CD4-positive, alpha-beta memory T cell (primary cell): ENCODE results near the gene KMT5C. TPM values are rescaled to one million over a fixed set of nuclear protein-coding genes. Genes with fewer than 3 reads are reported as not detected.

Source experiments
- CTCF ChIA-PET: fragments of 350-600 bp; sonication (Branson Sonifier 250); formaldehyde crosslinking; loops from one replicate; lab custom pipeline; 2021; ENCODE audit warnings: inconsistent platforms; ENCODE audit not compliant: partially characterized antibody; lab: Charles Lee
- POLR2A ChIA-PET: fragments of 350-600 bp; sonication (Branson Sonifier 250); formaldehyde crosslinking; loops from one replicate; lab custom pipeline; 2021; ENCODE audit not compliant: partially characterized antibody; lab: Charles Lee
- DNase-seq, 5 donors: peaks; one replicate each; pipeline versions ENCODE4 v3.0.0 to v3.0.0-alpha.2; 2020 to 2022; ENCODE audit warnings: mixed read lengths in 1 of 5
- H3K27ac ChIP-seq: one replicate; pipeline ENCODE4 v1.7.0; 2013; ENCODE audit warnings: low read depth, low read length
- H3K27me3 ChIP-seq: 2 replicates; pipeline ENCODE4 v1.7.0; 2013; ENCODE audit warnings: mild to moderate bottlenecking, low read length, moderate library complexity; ENCODE audit not compliant: insufficient read depth
- H3K36me3 ChIP-seq: 2 replicates; pipeline ENCODE4 v1.7.0; 2013; ENCODE audit warnings: mild to moderate bottlenecking, low read length, moderate library complexity; ENCODE audit not compliant: insufficient read depth
- H3K4me1 ChIP-seq: 2 replicates; pipeline ENCODE4 v1.7.0; 2013; ENCODE audit warnings: mild to moderate bottlenecking, low read length, moderate library complexity; ENCODE audit not compliant: insufficient read depth
- H3K4me3 ChIP-seq, 2 donors: one replicate each; pipeline ENCODE4 v1.7.0; 2013; ENCODE audit warnings: low read length in 2 of 2, mild to moderate bottlenecking in 1 of 2
- H3K9me3 ChIP-seq, 2 donors: one replicate each; pipeline ENCODE4 v1.7.0; 2013; ENCODE audit warnings: low read length in 2 of 2, control low read depth in 1 of 2; ENCODE audit not compliant: control insufficient read depth in 1 of 2
- H3K27ac Mint-ChIP-seq, 7 donors: one replicate each; pipeline ENCODE4 v1.8.0; 2020 to 2021; ENCODE audit warnings: mixed read lengths in 7 of 7, mild to moderate bottlenecking in 6 of 7, inconsistent platforms in 3 of 7, moderate library complexity in 3 of 7
- H3K27me3 Mint-ChIP-seq, 2 donors: one replicate each; pipeline ENCODE4 v1.8.0; 2020 to 2021; ENCODE audit warnings: mixed read lengths in 2 of 2
- H3K36me3 Mint-ChIP-seq, 2 donors: one replicate each; pipeline ENCODE4 v1.8.0; 2020 to 2021; ENCODE audit warnings: mixed read lengths in 2 of 2, inconsistent platforms in 1 of 2, mild to moderate bottlenecking in 1 of 2
- H3K4me1 Mint-ChIP-seq, 4 donors: one replicate each; pipeline ENCODE4 v1.8.0; 2020 to 2021; ENCODE audit warnings: mixed read lengths in 4 of 4, mild to moderate bottlenecking in 1 of 4
- H3K4me3 Mint-ChIP-seq, 8 donors: one replicate each; pipeline ENCODE4 v1.8.0; 2020 to 2021; ENCODE audit warnings: mixed read lengths in 8 of 8, mild to moderate bottlenecking in 7 of 8, moderate library complexity in 6 of 8, inconsistent platforms in 3 of 8
- H3K9me3 Mint-ChIP-seq, 8 donors: one replicate each; pipeline ENCODE4 v1.8.0; 2020 to 2021; ENCODE audit warnings: mixed read lengths in 8 of 8, mild to moderate bottlenecking in 5 of 8, inconsistent platforms in 3 of 8, moderate library complexity in 1 of 8
- intact Hi-C: fragments of 100-400 bp; cut with micrococcal nuclease; formaldehyde crosslinking; loops from one replicate; pipeline ENCODE4 v1.15.1; 2023
- polyA plus RNA-seq, 2 donors: library from polyadenylated mRNA; unstranded; fragments of 300-500 nt; fragmentation: Illumina TruSeq; gene quantifications; one replicate each; pipeline ENCODE4 v1.2.3, GENCODE V29; 2021
- total RNA-seq, 2 experiments: library from RNA; stranded (reverse); gene quantifications; one replicate each; pipeline ENCODE4 v1.2.3, GENCODE V29; 2021

The KMT5C gene
- total and polyA plus RNA-seq, 4 experiments from 2014 or later: 0.60 to 23.5 (median 12.3) TPM

DNA sequence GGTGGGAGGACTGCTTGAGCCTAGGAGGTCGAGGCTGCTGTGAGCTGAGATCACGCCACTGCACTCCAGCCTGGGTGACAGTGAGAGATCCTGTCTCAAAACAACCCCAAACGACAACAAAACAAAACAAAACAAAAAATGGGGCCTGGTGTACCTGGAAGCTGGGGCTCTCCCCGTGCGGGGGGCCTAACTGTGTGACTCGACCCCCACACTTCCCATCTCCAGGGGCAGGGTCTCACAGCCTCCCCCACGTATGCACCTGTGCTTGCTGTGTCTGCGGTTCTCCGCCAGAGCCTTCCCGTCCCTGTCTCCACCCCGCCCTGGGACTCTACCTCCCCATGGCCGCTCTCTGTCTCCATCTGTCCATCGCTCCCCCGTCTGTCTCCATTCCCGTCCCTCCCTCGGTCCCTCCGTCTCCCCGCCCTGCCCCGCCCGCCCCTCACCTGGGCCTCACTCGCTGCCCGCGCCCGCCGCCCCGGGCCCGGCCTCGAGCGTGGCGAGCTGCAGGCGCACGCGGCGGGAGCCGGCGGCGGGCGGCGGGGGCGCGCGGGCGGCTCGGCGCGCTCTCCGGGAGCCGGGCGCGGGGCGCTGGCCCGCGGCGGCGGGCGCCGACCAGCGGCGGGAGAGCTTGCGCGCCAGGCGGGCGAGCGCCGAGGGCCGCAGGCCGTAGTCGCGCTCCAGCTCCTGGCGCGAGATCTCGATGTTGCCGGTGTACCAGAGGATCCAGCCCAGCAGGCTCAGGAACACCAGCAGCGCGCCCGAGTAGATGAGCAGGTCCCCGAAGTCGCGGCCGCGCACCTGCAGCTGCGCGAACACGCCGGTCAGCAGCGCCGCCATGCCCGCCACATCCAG lies 43.8 kb downstream of the KMT5C start:
- Mint-ChIP-seq H3K4me1 (peaks cover 26 to 66% (median 46%) of the 10 kb centered on the region in 4 donors), H3K27me3 (no peaks in the 10 kb centered on the region), H3K27ac (peak overlapping the region in 6 of 7 donors; percentile 74 to 93 (median 90)), H3K4me3 (peak overlapping the region; percentile 81 to 89 (median 86)), H3K36me3 (peaks cover 15 to 34% of the 10 kb centered on the region in 2 donors), H3K9me3 (peaks cover 0 to 9% (median 0%) of the 10 kb centered on the region in 8 donors)
- ChIA-PET CTCF (interaction anchor here (0.9 to 3.0 kb wide), 13 partner anchors 37 to 248 kb away, joined by 3 to 31 read pairs (median 4); partner anchors contain the start of genes HSPBP1, KMT5C and PPP6R1), POLR2A (interaction anchor here (0.6 to 12.9 kb wide), 25 partner anchors 10 to 303 kb away, joined by 3 to 247 read pairs (median 5); partner anchors contain the start of genes HSPBP1, IL11, ISOC2 and KMT5C)
- no peak overlapping the region for H3K27ac ChIP-seq
- peak; percentile 35 to 57 (median 50) for DNase-seq
- H3K9me3 ChIP-seq: no peaks in the 10 kb centered on the region
- peaks cover 44% of the 10 kb centered on the region for H3K4me1 ChIP-seq
- intact Hi-C loops: loop anchor here (2.0 to 10.0 kb wide), 2 partner anchors 91 to 241 kb away; partner anchors contain the start of gene ZNF784
- H3K36me3 ChIP-seq: peaks cover 18% of the 10 kb centered on the region
- H3K27me3 ChIP-seq: no peaks in the 10 kb centered on the region
- H3K4me3 ChIP-seq: peak overlapping the region in 1 of 2 donors; percentile 40

DNA sequence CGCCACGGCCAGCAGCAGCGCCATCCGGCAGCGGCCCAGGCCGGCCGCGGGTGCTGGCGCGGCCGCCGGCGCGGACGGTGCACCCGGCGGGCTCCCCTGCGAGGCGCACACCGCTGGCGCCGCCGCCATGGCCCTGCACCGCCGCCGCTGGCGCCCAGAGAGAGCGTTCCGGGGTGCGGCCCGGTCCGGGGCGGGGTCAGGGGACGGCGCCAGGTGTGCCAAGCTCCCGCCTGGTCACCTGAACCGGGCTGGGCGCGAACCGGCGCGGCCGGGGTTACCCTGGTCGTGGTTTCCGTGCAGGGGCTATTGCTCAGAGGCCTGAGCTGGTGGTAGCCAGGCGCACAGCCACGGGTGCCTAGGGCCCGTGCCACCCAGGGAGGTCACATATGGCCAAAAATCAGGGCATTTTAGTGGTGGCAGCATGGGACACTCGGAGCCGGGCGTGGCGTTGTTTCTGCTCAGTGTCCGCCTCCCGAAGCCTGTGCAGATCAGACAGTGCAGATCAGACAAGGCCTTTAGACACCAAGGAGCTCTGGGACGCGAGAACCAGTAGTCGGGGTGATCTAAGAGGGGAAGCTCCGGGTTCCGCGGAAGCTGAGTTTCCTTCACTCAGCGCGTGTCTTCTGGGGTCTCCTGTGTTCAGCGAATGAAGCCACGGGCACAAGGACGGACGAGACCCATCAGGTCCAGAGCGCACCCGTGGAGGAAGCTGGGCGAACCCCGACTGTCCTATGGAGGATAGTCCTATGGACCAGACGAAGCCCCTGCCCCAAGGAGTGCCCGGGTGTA lies 44.6 kb downstream of the KMT5C start, which contains the start of gene TMEM238:
TSS of gene TMEM238 (minus strand) at position 162 of the 789 bp plus-strand sequence. CDS start at position 129, 33 bp downstream.
- Mint-ChIP-seq H3K27me3 (no peaks in the 10 kb centered on the region), H3K4me3 (peak within 1 kb of the TSS; percentile 99 to 100 (median 100)), H3K4me1 (peaks cover 31 to 74% (median 52%) of the 10 kb centered on the region in 4 donors), H3K27ac (peak within 1 kb of the TSS; percentile 98 to 100 (median 99)), H3K36me3 (peaks cover 15 to 42% of the 10 kb centered on the region in 2 donors), H3K9me3 (peaks cover 0 to 9% (median 0%) of the 10 kb centered on the region in 8 donors)
- H3K9me3 ChIP-seq: no peaks in the 10 kb centered on the region
- peak; percentile 36 to 53 (median 43) for DNase-seq
- CTCF ChIA-PET: interaction anchor here (0.9 to 3.0 kb wide), 13 partner anchors 25 to 249 kb away, joined by 3 to 31 read pairs (median 5); partner anchors contain the start of genes HSPBP1, KMT5C and PPP6R1
- peaks cover 52% of the 10 kb centered on the region for H3K4me1 ChIP-seq
- intact Hi-C loops: loop anchor here (2.0 to 10.0 kb wide), 2 partner anchors 92 to 240 kb away; partner anchors contain the start of gene ZNF784
- H3K27ac ChIP-seq: peak within 1 kb of the TSS; percentile 94
- H3K4me3 ChIP-seq: peak within 1 kb of the TSS; percentile 49 to 88
- POLR2A ChIA-PET: interaction anchor here (0.7 to 12.9 kb wide), 29 partner anchors 9 to 304 kb away, joined by 3 to 247 read pairs (median 4); partner anchors contain the start of genes HSPBP1, IL11, ISOC2 and KMT5C
- H3K36me3 ChIP-seq: peaks cover 26% of the 10 kb centered on the region
- H3K27me3 ChIP-seq: no peaks in the 10 kb centered on the region

DNA sequence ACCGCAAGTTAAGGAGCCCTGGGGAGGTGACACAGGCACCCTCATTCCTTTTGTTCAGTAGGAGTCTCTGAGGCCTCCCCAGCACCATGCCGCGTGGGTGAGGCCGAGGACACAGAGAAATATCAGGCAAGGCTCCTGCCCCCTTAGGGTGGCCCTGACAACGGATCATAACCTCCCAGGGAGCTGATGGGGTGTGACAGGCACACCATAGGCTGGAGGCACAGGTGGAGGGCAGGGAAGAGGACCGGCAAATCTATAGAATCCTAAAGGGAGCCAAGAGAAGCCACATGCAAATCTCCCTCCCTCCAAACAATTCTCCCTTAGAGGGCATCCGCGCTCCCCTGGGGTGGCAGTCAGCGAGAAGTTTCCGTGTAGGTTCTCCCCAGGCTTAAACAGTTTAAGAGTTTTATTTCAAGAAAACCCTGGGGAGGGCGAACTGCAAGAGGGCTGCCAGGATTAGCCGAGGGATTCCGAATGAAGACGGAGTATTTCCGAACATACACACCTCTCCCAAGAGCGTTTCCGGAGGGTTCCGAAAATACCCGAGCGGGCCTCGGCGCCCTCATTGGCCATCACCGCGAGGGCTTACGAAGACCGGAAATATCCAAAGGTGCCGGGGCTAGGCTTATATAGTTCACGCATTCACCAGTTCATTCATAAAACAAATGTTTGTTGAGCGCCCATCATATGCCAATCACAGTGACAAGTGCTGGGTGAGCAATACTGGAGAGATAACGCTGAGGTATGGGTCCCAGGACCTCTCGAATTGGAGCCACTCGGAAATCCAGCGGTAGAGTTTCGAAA lies 45.4 kb downstream of the KMT5C start:
- peak overlapping the region; percentile 49 to 88 for H3K4me3 ChIP-seq
- H3K27me3 Mint-ChIP-seq: no peaks in the 10 kb centered on the region
- H3K27ac ChIP-seq: peak overlapping the region; percentile 94
- H3K36me3 Mint-ChIP-seq: peaks cover 21 to 48% of the 10 kb centered on the region in 2 donors
- peak overlapping the region; percentile 98 to 100 (median 99) for H3K27ac Mint-ChIP-seq
- H3K36me3 ChIP-seq: peaks cover 28% of the 10 kb centered on the region
- peaks cover 36 to 82% (median 59%) of the 10 kb centered on the region in 4 donors for H3K4me1 Mint-ChIP-seq
- peak overlapping the region; percentile 99 to 100 (median 100) for H3K4me3 Mint-ChIP-seq
- ChIA-PET POLR2A (interaction anchor here (0.9 to 12.9 kb wide), 22 partner anchors 8 to 269 kb away, joined by 3 to 247 read pairs (median 5); partner anchors contain the start of genes HSPBP1, KMT5C, PPP1R12C and PPP6R1), CTCF (interaction anchor here (1.0 to 3.0 kb wide), 11 partner anchors 24 to 248 kb away, joined by 3 to 31 read pairs (median 5); partner anchors contain the start of genes KMT5C and PPP6R1)
- H3K4me1 ChIP-seq: peaks cover 60% of the 10 kb centered on the region
- no peaks in the 10 kb centered on the region for H3K27me3 ChIP-seq
- intact Hi-C loops: loop anchor here (1.0 to 10.0 kb wide), 8 partner anchors 23 to 240 kb away; partner anchors contain the start of genes HSPBP1, KMT5C, PPP6R1 and ZNF784
- no peaks in the 10 kb centered on the region for H3K9me3 ChIP-seq
- peak; percentile 96 to 98 (median 96) for DNase-seq
- H3K9me3 Mint-ChIP-seq: peaks cover 0 to 9% (median 0%) of the 10 kb centered on the region in 8 donors

DNA sequence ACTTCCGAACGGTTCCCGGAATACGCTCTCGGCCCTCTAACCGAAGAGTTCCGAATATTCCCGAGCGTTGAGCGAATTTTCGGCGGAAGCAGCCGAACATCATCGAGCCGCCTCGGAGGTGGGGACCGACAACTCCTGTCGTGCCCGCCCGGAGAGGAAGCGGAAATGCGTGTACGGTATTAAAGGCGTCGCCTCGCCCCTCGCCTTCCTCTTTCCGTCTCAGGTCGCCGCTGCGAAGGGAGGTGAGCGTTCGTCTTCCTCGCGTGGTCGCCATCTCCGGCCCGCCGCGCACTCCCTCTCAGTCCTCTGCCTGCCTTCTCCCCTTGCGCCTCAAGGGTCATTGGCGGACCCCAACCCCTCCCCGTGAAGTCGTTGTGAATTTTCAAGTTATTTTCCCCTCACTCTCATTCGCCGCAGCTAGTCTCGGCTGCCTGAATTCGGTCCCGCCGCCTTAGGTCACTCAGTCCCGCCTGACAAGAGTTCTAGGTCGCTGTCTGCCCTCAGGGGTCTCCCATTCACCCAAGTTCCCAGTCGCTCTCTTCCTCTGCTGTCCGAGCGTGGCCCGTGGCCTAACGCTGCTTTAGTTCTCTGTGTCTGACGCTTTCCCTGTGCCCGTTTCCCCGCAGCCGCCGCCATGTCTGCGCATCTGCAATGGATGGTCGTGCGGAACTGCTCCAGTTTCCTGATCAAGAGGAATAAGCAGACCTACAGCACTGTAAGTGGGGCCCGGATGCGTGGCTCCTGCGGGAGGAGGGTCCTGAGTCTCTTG lies 46.2 kb downstream of the KMT5C start, which contains the start of gene RPL28:
TSS of gene RPL28 (plus strand) at position 209 of the 769 bp plus-strand sequence. CDS start at position 635, 426 bp downstream.
- Mint-ChIP-seq H3K9me3 (peaks cover 0 to 9% (median 0%) of the 10 kb centered on the region in 8 donors), H3K36me3 (peaks cover 21 to 54% of the 10 kb centered on the region in 2 donors), H3K27me3 (no peaks in the 10 kb centered on the region), H3K4me3 (peak within 1 kb of the TSS; percentile 99 to 100 (median 100)), H3K4me1 (peaks cover 39 to 88% (median 63%) of the 10 kb centered on the region in 4 donors), H3K27ac (peak within 1 kb of the TSS; percentile 98 to 100 (median 99))
- CTCF ChIA-PET: interaction anchor here (2.7 kb wide), 1 partner anchor 84 kb away, joined by 9 read pairs; no protein-coding TSS in a partner anchor
- intact Hi-C loops: loop anchor here (1.0 to 10.0 kb wide), 8 partner anchors 22 to 239 kb away; partner anchors contain the start of genes HSPBP1, KMT5C, PPP6R1 and ZNF784
- peaks cover 68% of the 10 kb centered on the region for H3K4me1 ChIP-seq
- no peaks in the 10 kb centered on the region for H3K27me3 ChIP-seq
- peaks cover 35% of the 10 kb centered on the region for H3K36me3 ChIP-seq
- POLR2A ChIA-PET: interaction anchor here (0.9 to 12.9 kb wide), 6 partner anchors 20 to 130 kb away, joined by 3 to 247 read pairs (median 5); partner anchors contain the start of genes KMT5C, UBE2S and ZNF628
- H3K27ac ChIP-seq: peak within 1 kb of the TSS; percentile 94
- H3K4me3 ChIP-seq: peak within 1 kb of the TSS; percentile 85 to 88
- H3K9me3 ChIP-seq: no peaks in the 10 kb centered on the region
- peak; percentile 98 to 100 (median 99) for DNase-seq

DNA sequence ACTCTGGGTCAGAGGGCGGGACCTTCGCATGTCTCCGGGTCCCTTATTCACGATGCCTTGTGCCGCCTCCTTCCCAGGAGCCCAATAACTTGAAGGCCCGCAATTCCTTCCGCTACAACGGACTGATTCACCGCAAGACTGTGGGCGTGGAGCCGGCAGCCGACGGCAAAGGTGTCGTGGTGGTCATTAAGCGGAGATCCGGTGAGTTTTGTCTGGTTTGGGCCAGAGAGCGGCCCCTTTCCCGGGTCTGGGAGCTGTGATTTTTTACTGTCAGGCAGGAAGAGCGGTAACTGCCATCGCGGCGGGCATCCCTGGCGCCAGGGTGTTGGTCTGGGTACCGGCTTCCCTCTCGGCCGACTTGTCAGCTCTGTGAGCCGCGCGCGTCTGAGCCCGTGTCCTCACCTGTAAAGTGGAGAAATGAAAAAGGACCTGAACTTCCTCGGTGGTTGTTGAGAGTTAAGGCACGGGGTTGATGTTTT lies 46.9 kb downstream of the KMT5C start:
- ChIA-PET CTCF (interaction anchor here (2.7 kb wide), 1 partner anchor 84 kb away, joined by 9 read pairs; no protein-coding TSS in a partner anchor), POLR2A (interaction anchor here (0.9 to 12.9 kb wide), 10 partner anchors 10 to 132 kb away, joined by 3 to 247 read pairs (median 4); partner anchors contain the start of genes ISOC2, KMT5C, UBE2S and ZNF628)
- DNase-seq: no peak
- Mint-ChIP-seq H3K4me3 (peak overlapping the region; percentile 99 to 100 (median 100)), H3K4me1 (peaks cover 37 to 89% (median 66%) of the 10 kb centered on the region in 4 donors), H3K27me3 (no peaks in the 10 kb centered on the region), H3K36me3 (peaks cover 21 to 54% of the 10 kb centered on the region in 2 donors), H3K27ac (peak overlapping the region; percentile 98 to 100 (median 99)), H3K9me3 (peaks cover 0 to 9% (median 0%) of the 10 kb centered on the region in 8 donors)
- H3K9me3 ChIP-seq: no peaks in the 10 kb centered on the region
- H3K27ac ChIP-seq: peak overlapping the region; percentile 94
- intact Hi-C loops: loop anchor here (10.0 kb wide), 1 partner anchor 238 kb away; the partner anchor contains the start of gene ZNF784
- H3K36me3 ChIP-seq: peaks cover 42% of the 10 kb centered on the region
- no peaks in the 10 kb centered on the region for H3K27me3 ChIP-seq
- H3K4me3 ChIP-seq: peak overlapping the region; percentile 85 to 88
- H3K4me1 ChIP-seq: peaks cover 68% of the 10 kb centered on the region
